Hematopoietic multipotent progenitor cell treated with erythropoietin and hydrocortisone succinate and interleukin-3 and kit ligand, for 6 days (in vitro differentiated cells): ENCODE results near the gene TAF3.
A peak's percentile ranks its signal among the peaks of the same experiment; 100 is the strongest.

ENCODE experiments used
- DNase-seq: peaks from one replicate; pipeline ENCODE4 v3.0.0-alpha.2; 2015

Gene TAF3

DNA sequence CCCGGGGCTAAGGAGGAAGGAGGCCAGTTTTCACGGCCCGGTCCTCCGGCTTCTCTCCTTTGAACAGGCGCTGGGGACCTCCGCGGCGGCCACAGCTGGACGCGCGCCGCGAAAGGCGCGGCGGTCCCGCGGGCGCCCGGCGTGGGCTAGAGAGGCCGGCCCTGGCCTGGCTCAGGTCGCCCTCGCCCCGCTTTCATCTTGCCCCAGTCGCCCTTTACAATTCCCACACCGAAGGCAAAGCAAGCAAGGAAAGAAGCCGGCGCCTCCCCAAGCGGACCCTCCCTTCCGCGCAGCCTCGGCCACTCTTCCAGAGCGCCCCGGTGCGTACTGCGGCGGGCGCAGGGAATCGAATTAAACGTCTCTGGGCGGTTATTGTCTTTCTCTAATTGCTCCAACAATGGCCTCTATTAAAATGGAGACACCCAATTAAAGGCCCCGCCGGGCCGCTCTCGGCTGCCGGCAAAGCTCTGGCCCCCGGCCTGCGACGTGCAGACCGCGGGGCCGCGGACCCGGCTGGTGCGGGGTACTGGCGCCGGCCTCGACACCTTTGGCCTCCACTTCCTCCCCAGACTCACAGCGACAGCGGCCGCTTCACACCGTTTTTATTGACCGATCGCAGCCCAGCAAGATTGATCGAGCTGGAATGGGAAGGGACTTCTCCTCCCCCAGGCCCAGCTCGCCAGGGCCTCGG, 231.7 kb downstream of the TAF3 start:
- peak; percentile 47 for DNase-seq

DNA sequence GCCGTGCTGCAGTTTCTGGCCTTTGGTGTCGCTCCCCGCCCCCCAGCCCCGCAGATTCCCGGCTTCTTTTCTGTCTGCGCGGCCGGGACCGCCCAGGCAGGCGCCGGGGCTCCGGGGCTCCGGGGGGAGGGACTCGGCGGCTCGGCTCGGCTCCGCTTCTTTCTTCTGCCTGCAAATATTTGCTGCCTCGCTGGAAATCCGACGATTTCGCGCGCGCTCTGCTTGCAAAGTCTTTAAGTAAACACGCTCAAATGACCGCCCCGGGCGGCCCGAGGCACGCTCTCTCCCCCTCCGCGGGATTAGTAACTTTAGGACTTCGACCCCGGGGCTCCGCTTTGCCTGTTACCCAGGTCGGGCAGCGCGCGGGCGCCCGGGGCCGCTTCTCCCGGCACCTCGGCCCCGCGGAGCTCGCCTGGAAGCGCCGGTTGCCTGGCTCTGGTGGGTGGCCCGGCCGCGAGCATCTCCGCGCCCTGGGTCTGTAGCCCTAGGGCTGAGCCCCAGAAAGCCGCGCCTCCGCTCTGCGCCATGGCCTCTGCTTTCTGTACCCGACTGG, 232.3 kb downstream of the TAF3 start:
- no peak for DNase-seq

GRCh38 chr10:8051109-8051821, 233.0 kb downstream of the TAF3 start:
- DNase-seq: no peak

DNA sequence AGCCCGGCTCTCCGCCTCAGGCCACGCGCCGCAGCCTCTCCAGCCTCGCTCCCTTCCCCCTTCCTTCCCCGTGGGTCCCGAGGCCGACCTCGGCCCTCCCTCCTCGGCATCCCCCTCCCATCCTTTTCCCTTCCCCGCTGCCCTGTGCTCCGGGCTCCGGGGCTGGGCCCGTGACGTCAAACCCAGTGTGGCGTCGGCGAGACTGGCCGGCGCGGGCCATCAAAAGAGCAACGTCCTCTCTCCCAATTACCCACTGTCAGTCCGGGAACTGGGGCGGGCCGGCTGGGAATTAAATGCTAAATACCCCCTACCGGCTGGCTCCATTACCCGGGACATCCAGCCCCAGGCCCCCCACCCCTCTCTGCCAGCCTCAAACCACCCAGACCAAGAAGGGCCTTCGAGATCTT, 233.5 kb downstream of the TAF3 start:
- DNase-seq: no peak

- no peak for DNase-seq
Observed at GRCh38 chr10:8052341-8052955, 234.1 kb downstream of the TAF3 start.

DNA sequence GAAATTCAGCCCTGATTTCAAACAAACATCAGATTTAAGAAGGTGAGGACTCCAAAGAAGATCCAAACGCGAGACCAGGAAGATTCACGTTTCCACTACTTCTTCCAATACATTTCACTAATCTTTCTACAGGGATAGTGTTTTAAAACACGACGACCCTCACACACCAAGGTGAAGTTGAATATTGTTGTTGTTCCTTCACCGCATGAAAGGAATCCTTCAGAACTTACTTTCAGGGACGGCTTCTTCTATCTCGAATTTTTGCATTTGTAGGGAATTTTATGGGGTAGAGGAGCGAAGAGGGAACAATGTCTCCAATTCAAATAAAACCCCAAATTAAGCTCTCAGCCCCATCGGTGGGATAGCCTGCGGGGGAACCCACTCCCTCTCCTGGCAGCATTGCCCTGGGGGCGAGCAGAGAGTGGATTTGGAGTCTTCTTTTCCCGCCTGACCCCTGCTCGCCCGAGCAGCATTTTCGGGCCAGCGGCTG, 234.7 kb downstream of the TAF3 start:
- no peak for DNase-seq

DNA sequence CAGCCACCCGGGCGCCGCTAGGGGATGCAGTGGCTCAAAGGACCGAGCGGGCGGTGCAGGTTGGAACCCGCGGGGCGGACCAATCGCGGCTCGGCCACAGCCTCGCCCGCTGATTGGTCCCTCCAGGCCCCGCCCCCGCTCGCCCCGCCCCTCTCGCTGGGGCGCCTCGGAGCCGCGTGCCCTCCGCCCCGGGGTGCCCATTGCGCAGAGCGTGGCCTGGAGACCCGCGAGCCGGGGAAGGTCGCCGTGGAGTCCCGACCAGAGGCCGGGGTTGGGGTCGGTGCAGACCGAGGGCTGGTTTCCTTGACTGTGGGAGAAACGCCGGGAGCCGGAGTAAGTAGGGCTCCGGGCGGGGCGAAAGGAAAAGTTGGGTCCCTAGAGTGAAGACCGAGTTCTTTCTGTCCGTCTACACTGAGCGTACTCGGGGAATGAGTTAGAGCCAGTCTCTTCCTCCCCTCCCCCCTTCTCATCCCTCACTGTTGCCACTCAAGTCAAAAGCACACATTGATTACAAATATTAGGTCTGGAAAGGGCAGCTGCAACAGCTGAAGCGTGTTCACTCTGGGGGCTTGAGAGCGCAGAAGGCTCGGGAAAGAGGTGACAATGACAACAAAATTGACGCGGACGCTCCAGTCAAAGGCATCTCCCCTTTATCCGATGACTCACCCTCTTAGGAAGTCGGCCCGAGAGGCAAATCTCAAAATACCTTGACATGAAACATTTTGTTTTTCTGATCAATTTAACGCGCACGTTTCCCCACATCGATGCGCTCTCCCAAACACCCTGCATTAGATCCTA, 235.3 kb downstream of the TAF3 start:
- DNase-seq: peak; percentile 94

GRCh38 chr10:8054244-8054493, 235.9 kb downstream of the TAF3 start:
- no peak for DNase-seq

- DNase-seq: peak; percentile 54
Observed at GRCh38 chr10:8054494-8055407, 236.4 kb downstream of the TAF3 start, which contains the start of gene GATA3. Gene GATA3, plus strand, starts transcription at chr10:8054688. Its CDS starts 968 bp downstream, at chr10:8055656.

DNA sequence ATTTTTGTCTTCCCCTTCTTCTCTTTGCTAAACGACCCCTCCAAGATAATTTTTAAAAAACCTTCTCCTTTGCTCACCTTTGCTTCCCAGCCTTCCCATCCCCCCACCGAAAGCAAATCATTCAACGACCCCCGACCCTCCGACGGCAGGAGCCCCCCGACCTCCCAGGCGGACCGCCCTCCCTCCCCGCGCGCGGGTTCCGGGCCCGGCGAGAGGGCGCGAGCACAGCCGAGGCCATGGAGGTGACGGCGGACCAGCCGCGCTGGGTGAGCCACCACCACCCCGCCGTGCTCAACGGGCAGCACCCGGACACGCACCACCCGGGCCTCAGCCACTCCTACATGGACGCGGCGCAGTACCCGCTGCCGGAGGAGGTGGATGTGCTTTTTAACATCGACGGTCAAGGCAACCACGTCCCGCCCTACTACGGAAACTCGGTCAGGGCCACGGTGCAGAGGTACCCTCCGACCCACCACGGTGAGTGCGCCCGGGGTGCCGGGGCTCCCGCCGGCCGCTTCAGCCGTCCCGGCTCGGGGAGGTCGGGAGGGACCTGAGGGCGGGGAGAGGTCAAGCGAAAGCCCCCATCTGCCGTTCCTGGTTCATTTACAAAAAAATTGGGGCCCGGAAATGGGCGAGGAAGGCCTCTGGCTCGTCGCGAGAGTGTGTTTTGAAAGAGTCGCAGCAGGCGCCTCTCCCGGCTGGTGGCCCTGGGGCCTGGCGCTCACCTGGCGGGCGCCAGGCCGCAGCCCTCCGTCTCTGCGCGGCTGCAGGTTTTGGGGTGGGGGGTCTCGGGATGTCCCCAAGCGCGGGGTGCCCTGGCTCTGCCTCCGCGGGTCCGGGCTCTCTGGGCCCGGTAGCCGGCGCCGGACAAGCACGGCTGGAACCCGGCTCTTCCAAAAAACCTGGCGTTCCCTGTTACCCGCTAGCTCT, 237.4 kb downstream of the TAF3 start:
- DNase-seq: no peak

DNA sequence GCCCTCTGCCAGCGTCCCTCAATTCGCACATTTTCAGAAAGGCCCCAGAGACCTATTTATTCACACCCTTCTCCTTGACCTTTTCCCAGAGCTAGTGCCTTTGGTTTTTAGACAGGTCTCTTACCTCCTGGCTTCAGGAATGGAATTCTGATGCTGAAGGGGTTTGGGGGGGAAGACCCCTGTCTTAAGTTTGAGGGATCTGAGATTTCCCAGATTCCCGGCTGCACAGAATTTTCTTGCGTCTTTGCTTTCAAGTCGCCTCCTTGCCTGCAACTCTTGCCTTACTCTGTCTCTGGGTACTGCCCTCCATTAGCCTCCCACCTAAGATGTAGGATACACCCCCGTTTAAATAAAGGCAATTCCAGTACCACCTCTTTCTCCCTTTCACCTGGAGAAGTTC, 238.1 kb downstream of the TAF3 start:
- no peak for DNase-seq

DNA sequence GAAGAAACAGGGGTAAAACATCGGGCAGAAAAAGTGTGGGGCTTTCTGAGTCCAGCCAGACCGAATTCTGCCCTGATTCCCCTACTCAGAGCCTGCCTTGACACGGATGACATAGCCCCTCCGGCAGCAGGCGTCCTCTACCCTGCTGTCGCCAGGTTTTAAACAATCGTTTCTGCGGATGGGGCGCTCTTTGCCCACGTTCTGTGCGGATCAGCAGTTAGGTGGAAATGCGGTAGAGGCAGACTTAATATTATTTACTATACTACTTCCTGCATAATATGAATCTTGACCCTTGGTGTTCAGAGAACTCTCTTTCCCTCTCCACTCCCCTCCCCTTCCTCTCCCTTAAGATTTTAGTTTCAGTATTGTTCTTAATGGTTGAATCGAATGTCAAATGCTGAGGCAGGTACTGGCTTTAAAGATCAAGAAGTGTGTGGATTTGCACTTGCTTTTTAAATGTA, 238.6 kb downstream of the TAF3 start:
- DNase-seq: no peak

GRCh38 chr10:8057636-8058273, 239.4 kb downstream of the TAF3 start:
- DNase-seq: no peak

DNA sequence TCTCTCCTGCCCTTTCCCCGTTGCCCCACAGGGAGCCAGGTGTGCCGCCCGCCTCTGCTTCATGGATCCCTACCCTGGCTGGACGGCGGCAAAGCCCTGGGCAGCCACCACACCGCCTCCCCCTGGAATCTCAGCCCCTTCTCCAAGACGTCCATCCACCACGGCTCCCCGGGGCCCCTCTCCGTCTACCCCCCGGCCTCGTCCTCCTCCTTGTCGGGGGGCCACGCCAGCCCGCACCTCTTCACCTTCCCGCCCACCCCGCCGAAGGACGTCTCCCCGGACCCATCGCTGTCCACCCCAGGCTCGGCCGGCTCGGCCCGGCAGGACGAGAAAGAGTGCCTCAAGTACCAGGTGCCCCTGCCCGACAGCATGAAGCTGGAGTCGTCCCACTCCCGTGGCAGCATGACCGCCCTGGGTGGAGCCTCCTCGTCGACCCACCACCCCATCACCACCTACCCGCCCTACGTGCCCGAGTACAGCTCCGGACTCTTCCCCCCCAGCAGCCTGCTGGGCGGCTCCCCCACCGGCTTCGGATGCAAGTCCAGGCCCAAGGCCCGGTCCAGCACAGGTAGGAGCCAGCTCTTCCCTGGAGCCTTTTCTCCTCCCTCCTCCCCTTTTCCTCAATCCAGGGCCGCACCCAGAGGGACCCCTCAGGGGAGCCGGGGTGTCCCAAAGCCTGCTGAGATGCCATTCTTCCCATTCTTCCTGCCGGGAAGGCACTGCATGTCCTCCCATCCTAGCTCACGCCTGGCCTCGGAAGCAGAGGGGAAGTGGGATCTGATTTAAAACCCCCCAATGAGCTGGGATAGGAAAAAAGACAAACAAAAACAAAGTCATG, 240.2 kb downstream of the TAF3 start:
- DNase-seq: no peak

GRCh38 chr10:8059191-8059936, 241.1 kb downstream of the TAF3 start:
- no peak for DNase-seq

DNA sequence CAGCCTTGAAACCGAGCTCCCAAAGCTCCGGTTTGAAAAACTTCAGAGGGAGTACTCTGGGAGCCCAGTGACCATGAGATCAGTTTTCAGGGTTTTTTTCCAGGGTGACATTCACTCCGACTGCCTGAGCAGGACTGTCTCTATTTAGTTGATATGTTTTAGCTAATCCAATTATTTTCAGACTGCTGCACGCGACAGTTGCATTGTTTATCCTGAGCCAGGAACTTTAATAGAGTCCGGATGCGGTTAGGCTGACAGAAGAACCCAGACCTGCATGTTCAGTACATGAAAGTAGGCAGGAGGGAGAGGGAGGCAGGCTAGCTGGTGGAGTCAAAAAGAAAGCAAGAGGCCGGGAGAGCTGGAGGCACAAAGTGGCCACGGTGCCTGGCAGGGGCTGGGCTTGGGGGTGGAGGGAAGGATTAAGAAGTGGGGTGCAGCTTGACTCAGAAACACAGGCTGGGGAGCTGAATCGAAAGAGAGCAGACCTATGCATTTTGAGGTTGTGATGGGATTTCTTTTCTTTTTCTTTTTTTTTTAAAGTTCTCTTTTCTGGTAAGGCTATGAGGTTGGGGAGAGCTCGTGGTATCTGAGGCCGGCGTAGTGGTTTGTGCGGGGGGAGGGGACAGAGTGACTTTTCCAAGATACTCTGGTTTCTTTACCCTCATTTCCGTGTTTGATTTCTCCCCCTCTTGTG, 241.9 kb downstream of the TAF3 start:
- DNase-seq: peak; percentile 28

DNA sequence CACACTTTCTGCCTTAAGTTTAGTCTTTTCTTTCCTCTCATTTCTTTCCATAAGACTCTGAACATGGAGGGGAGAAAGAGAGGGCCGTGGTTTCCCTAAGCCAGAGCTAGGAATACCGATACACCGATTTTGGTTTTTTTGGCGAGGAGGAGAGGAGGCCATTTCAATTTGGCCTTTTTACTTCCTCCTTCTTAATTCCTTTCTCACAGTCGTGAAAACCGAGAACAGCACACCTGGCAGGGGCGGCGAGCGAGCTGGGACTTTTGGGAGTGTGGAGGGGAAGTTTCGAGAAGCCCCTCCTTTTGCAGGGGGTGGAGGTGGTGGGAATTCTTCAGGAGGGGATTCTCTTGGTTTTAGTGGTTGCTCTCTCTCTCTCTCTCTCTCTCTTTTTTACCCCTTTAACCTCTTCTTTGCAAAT, 242.4 kb downstream of the TAF3 start:
- DNase-seq: no peak
